Frontal cortex (tissue), 4 donors: Measurements from ENCODE around the gene NOSIP. TPM values are rescaled to one million over a fixed set of nuclear protein-coding genes. Genes with fewer than 3 reads are reported as not detected.

Experiments used
- DNase-seq, 2 donors: peaks; one replicate each; pipeline ENCODE4 v3.0.0; 2012; ENCODE audit warnings: low spot score in 2 of 2
- FAIRE-seq: peaks from 2 replicates; lab custom pipeline; 2012; peaks lifted over from hg19 to GRCh38; lab: Jason Lieb, UNC
- total RNA-seq: library from RNA; depleted of rRNA; stranded (reverse); fragments of >200 nt; gene quantifications from one replicate; pipeline ENCODE4 v1.2.3, GENCODE V29; 2014
- donor health status: control.
- donor health status: control.
- donor health status: control.

NOSIP gene
- total RNA-seq, 1 donor from 2014 or later = 33.4 TPM

- FAIRE-seq = no peak
- DNase-seq = no peak
Observed at GRCh38 chr19:49574206-49574755, 6.1 kb downstream of the NOSIP start.

DNA sequence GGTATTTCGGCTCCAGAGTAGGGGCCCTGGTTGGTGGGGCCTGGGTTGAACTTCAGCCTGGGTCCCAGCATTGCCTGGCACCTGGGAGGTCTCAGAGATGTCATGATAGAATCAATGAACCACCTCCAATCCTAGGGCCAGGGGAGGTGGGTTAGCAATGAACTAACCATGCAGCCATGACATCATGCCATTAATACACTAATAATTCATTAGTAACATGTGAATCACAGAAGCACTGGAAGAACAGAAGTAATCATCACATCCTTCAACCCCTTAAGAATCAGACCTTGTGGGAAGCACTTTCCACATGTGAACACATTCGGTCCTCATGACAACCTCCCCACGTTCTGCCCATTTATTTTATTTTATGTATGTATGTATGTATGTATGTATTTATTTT, 6.9 kb downstream of the NOSIP start:
- DNase-seq = no peak
- no peak for FAIRE-seq

- DNase-seq (no peak), FAIRE-seq (no peak)
Observed at GRCh38 chr19:49573009-49573408, 7.3 kb downstream of the NOSIP start.

GRCh38 chr19:49570997-49571676, 9.2 kb downstream of the NOSIP start:
- no peak for DNase-seq
- FAIRE-seq = no peak

GRCh38 chr19:49570138-49570856, 10.1 kb downstream of the NOSIP start:
- FAIRE-seq = no peak
- DNase-seq = peak; percentile 56 to 86

GRCh38 chr19:49567861-49568441, 12.4 kb downstream of the NOSIP start:
- no peak for FAIRE-seq

GRCh38 chr19:49566302-49566701, 14.1 kb downstream of the NOSIP start:
- no peak for FAIRE-seq
- DNase-seq = no peak

More at GRCh38 chr19:49567861-49568441, 12.4 kb downstream of the NOSIP start:
- DNase-seq = no peak

DNA sequence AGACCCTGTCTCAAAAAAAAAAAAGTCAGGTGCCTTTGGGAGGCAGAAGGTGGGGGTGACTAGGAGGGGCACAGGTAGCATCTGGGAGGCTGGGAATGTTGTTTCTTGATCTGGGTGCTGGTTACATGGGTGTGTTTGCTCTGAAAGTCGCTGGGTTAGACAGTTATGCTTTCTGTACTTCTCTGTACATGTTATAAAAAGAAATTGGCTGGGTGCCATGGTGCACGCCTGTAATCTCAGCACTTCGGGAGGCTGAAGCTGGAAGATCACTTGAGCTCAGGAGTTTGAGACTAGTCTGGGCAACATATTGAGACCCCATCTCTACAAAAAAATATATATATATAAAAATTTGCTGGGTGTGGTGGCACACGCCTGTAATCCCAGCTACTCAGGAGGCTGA, 15.1 kb downstream of the NOSIP start:
- DNase-seq (no peak), FAIRE-seq (no peak)

DNA sequence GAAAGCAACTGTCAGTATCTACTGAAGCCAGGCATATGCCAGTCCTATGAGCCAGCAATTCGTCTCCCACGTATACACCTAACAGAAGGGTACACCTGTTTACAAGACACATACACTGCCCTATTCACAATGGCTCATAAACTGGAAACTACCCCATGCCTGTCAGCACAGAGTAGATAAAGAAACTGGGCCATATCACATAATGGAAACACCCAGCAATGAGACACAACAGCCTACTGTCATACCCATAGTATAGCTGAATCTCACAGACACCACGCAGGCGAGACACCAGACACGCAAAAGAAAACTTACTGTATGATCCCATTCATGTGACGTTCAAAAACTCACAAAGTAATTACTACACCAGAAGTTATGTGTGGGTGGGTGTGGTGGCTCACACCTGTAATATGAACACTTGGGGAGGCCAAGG, 15.7 kb downstream of the NOSIP start:
- FAIRE-seq = no peak
- DNase-seq = no peak

DNA sequence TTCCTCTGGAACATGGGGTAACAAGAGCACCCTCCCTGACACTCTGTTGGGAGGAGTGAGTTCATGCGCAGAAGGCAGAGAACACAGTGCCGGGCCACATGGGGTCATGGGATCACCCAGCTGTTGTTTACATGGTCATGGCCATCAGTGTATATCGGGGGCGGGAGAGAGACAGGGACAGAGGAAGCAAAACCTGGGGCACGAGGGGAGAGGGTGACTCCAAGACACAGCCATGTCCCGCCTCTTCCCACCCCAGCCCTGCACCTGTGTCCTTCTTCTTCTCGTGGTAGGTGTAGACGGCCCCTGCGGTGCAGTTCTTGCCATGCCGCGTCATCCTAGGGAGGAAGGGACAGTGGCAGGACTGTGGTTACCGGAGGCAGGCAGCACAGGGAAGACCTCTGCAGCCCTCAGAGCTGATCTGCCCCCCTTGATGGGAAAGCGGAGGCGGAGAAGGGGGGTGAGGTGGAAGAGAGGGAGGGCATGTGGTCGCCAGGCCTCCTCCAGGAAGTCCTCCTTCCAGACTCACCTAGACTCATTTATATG, 19.9 kb downstream of the NOSIP start:
- DNase-seq (no peak), FAIRE-seq (no peak)

DNA sequence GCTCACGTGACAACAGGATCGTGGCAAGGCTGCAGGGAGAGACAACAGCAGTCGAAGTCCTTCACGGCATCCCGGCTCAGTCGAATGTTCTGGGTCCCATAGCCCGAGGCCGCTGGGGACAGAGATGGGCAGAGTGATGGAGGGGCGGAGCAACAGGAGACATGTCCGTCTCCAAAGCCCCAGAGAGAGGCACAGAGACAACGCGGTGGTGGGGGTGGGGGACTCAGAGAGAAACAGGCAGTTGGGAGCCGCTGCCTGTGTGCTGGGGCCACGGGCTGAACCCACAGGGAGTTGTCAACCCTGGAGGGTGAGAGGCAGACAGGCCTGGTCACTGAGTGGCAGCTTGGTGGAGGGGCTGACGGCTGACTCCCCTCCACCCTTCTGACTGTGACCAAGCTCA, 20.4 kb downstream of the NOSIP start:
- DNase-seq (no peak), FAIRE-seq (no peak)

DNA sequence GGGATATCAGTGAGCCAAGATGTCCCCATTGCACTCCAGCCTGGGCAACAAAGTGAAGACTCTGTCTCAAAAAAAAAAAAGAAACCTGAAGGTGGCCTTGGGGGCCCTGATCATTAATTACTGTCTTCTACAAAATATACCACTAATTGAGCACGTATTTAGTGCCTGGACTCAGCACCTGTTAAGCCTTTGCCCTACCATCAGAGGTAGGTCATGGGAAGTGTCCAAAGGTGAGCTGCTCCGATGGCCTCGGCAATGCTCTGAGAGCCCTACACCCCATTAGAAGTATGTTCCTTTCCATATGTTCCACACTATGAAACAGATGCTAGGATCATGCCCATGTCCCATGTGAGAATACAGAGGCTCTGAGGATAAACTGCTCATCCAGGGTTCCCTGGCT, 20.9 kb downstream of the NOSIP start:
- DNase-seq (no peak), FAIRE-seq (no peak)

DNA sequence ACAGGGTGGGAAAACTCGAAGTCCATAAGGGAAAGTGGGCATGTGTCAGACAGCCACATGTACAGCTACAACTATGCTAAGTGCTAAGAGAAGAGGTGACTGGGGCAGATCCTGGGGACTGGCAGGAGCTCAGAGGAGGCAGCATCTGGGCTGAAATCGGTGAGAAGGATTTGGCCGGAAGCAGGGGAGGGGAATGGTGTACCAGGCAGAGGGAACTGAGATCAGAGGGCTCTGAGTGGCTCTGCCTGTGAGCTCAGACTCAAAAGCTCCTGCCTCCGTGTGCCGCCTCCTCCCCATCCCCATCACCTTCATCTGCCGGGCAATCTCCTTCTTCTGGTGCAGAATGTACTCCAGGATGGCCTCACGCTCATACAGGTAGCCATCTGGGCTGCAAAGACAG, 21.8 kb downstream of the NOSIP start:
- DNase-seq (no peak), FAIRE-seq (no peak)

GRCh38 chr19:49557641-49558325, 22.6 kb downstream of the NOSIP start:
- FAIRE-seq = no peak
- no peak for DNase-seq

DNA sequence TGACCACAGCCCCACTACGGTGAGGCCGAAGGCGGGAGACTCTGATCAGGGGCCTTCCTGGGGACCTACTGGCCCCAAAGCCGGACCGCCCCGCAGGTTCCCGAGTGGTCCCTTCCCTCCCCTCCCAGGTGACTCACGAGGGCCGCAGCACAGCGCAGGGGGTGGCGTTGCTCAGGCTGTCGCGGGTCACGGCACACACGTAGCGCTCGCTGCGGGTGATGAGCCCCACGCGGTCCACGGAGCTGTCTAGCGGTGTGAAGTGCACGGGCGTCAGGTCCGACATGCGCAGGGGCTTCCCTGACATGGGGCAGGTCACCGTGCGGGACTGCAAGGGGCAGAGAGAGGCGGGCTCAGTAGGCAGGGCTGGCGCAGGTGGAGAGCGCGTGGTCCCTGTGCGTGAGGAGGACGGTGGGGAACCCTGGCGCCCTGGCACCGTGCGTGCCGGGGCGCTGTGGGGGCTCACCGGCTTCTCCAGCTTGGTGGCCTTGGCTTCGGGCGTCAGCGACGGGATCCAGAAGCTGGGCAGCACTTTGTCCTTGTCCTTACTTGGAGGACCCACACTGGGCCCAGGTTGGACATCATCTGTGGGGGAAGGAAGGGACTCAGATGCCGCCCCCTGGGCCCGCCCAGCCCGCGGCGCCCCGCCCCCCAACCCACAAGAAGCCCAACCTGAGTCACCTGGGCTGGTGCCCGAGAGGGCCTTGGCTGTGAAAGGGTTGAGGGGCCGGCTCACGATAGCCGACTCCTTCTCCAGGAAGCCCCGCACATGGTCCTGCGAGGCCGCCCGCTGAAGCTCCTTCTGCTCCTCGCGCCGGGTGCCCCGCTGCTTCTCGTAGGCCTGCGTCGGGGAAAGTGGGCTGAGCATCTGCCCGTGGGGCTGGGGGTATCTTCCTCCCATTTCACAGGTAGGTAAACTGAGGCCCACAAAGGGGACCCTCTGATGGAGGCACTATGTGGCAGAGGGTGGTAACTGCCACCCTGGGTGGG, 23.7 kb downstream of the NOSIP start:
- no peak for FAIRE-seq
- DNase-seq = no peak

- DNase-seq = no peak
Observed at GRCh38 chr19:49555600-49556411, 24.6 kb downstream of the NOSIP start.

GRCh38 chr19:49554701-49555181, 25.6 kb downstream of the NOSIP start:
- FAIRE-seq (no peak), DNase-seq (no peak)

More at GRCh38 chr19:49555600-49556411, 24.6 kb downstream of the NOSIP start:
- FAIRE-seq = no peak
